Epithelial cell of proximal tubule (primary cell): ENCODE data around the gene GET4. TPM values are rescaled to one million over a fixed set of nuclear protein-coding genes. Genes with fewer than 3 reads are reported as not detected.

Source experiments
- DNase-seq: peaks from one replicate; pipeline ENCODE4 v3.0.0-alpha.2; 2011; ENCODE audit warnings: low read depth
- H3K4me3 ChIP-seq: 2 replicates; pipeline ENCODE4 v1.5.1; 2011; ENCODE audit warnings: low read depth, mild to moderate bottlenecking, low read length
- CTCF ChIP-seq: conservative IDR thresholded peaks from 2 replicates; pipeline ENCODE4 v1.5.1; 2012; ENCODE audit warnings: low read depth, mild to moderate bottlenecking, low read length
- total RNA-seq: library from RNA; depleted of rRNA; stranded (reverse); fragments of >200 nt; gene quantifications from 2 replicates; pipeline ENCODE4 v1.2.3, GENCODE V29; 2015

GET4 gene
- total RNA-seq, 1 donor from 2014 or later: 32.6 TPM

DNA sequence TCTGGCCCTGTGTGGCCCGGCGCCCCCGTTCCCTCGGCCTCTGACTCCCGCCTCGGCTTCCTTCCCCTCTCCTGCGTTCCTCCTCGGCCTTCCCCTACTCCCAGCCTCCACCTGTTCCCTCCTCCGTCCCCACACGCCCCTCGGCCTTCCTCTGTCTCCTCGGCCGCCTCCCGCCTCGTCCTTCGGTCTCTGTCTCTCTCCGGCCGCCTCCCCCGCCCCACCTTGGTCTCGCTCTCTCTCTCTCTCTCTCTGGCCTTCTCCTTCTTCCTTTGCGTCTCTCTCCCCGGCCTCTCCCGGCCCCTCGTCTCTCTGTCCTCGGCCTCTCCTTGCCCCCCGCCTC is 588 bp downstream of the GET4 start:
- no peak for DNase-seq
- peak overlapping the region; percentile 72 for H3K4me3 ChIP-seq
- no peak for TF ChIP-seq CTCF

DNA sequence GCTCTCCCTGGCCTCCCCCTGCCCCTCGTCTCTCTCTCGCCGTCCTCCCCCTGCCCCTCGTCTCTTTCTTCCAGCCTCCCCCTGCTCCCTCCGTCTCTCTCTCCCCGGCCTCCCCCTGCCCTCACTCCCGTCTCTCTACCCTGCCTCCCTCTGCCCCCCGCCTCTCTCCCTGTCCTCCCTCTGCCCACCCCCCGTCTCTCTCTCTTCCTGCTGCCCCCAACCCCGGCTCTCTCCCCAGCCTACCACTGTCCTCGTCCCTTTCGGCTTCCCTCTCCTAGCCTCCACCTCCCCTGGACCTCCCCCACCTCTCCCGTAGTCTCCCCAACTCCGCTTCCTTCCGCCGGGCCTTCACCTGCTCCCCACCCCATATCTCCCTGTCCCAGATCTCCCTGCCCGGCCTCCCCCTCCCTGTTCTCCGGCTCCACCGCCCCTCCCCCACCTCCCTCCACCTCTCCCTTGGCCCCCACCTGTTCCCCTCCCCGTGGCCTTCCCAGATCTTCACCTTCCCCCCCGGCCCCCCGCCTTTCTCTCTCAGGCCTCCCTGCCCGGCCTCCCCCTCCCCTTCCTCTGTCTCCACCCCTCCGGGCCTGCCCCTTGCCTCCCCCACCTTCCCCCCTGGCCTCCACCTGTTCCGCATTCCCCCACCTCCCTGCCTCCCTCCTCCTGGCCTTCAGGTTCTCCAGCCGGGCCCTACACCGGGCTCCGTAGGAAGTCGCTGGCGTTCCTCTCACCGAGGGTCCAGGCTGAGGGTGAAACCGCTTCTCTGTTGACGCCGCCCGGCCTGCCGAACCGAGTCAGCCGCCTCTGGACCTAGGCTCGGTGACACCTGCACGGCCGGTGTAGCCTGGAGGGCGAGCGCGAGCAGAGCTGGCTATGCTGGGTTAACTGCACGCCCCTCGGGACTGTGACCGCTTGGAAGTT is 1.2 kb downstream of the GET4 start:
- no peak for DNase-seq
- H3K4me3 ChIP-seq: peak overlapping the region; percentile 72
- TF ChIP-seq CTCF: peak; percentile 5

GRCh38 chr7:879093-879492 is 2.7 kb downstream of the GET4 start:
- no peak for TF ChIP-seq CTCF
- no peak overlapping the region for H3K4me3 ChIP-seq
- DNase-seq: no peak

DNA sequence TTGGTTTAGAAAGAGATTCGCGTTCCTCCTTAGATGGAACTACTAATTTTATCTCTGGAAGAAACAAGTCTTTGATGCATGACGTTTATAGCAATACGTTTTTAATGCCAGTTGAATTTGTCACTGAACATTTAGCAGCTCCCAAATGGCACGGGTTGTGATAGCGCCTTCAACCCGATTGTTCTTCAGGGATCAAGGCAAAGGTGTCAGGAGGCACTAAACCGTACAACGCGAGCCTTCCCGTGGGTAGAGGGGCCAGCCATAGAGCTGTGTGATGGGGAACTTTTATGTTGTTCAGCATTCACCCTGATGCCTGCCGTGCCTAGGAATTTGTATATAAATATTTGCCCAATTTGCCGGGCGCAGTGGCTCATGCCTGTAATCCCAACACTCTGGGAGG is 3.4 kb downstream of the GET4 start:
- TF ChIP-seq CTCF: no peak
- no peak overlapping the region for H3K4me3 ChIP-seq
- DNase-seq: no peak

GRCh38 chr7:880450-880849 is 4.1 kb downstream of the GET4 start:
- H3K4me3 ChIP-seq: no peak overlapping the region
- no peak for TF ChIP-seq CTCF
- no peak for DNase-seq

DNA sequence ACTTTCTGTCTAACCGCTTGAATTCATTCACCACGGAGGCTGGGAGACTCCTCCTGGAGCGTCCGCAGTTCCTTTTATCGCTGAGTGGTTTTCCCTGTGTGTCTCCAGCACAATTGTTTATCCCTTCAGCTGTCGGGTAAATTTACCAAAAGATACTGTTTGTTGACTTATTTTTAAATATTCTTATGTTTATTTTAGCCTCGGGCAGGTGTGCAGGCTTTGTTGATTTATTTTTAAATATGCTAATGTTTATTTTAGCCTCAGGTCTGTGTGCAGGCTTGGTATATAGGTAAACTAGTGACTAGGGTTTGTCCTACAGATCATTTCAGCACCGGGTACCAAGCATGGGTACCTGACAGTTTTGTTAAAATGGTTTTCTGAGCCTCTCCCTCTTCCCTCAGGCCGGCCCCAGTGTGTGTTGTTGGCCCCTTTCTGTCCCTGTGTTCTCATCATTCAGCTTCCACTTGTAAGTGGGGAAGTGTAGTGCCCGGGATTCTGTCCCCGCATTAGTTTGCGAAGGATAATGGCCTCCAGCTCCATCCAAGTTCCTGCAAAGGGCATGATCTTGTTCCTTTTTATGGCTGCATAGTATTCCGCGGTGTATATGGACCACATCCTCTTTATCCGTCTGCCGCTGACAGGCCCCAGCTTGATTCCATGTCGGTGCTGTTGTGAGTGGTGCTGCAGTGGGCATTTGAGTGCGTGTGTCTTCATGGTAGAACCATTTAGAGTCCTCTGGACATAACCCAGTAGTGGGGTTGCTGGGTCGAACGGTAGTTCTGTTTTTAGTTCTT is 5.3 kb downstream of the GET4 start:
- H3K4me3 ChIP-seq: no peak overlapping the region
- DNase-seq: no peak
- TF ChIP-seq CTCF: no peak
